Stimulated activated CD4-positive, alpha-beta T cell treated with anti-CD3 and anti-CD28 coated beads, Interleukin-12 subunit alpha, Interleukin-12 subunit beta, amount 100 ng/mL, for 24 hours (primary cell): ENCODE results near the gene PSMB11.
A peak's percentile ranks its signal among the peaks of the same experiment; 100 is the strongest.
"Not testable (repeated sequence)": the region's sequence is repeated elsewhere in the genome, so short reads cannot be mapped to it uniquely, and the experiment has no call there.

ENCODE experiments used
- DNase-seq, 2 experiments: peaks; one replicate each; pipeline ENCODE4 v3.0.0-alpha.2; 2020; ENCODE audit warnings: low read depth in 2 of 2

PSMB11 gene, protein sequence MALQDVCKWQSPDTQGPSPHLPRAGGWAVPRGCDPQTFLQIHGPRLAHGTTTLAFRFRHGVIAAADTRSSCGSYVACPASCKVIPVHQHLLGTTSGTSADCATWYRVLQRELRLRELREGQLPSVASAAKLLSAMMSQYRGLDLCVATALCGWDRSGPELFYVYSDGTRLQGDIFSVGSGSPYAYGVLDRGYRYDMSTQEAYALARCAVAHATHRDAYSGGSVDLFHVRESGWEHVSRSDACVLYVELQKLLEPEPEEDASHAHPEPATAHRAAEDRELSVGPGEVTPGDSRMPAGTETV

DNA sequence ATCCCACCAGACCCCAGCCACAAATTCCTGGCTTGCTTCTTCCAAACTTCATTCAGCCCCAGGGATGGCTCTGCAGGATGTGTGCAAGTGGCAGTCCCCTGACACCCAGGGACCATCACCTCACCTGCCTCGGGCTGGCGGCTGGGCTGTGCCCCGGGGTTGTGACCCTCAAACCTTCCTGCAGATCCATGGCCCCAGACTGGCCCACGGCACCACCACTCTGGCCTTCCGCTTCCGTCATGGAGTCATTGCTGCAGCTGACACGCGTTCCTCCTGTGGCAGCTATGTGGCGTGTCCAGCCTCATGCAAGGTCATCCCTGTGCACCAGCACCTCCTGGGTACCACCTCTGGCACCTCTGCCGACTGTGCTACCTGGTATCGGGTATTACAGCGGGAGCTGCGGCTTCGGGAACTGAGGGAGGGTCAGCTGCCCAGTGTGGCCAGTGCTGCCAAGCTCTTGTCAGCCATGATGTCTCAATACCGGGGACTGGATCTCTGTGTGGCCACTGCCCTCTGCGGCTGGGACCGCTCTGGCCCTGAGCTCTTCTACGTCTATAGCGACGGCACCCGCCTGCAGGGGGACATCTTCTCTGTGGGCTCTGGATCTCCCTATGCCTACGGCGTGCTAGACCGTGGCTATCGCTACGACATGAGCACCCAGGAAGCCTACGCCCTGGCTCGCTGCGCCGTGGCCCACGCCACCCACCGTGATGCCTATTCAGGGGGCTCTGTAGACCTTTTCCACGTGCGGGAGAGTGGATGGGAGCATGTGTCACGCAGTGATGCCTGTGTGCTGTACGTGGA lies at the start of gene PSMB11:
Gene PSMB11, plus strand, starts transcription at position 51 of the 804 bp plus-strand sequence. Its CDS starts 14 bp downstream, at position 65.
- no peak for DNase-seq

- DNase-seq = no peak
These were observed 48.5 kb upstream of the PSMB11 start for GRCh38 chr14:22993517-22993916.

DNA sequence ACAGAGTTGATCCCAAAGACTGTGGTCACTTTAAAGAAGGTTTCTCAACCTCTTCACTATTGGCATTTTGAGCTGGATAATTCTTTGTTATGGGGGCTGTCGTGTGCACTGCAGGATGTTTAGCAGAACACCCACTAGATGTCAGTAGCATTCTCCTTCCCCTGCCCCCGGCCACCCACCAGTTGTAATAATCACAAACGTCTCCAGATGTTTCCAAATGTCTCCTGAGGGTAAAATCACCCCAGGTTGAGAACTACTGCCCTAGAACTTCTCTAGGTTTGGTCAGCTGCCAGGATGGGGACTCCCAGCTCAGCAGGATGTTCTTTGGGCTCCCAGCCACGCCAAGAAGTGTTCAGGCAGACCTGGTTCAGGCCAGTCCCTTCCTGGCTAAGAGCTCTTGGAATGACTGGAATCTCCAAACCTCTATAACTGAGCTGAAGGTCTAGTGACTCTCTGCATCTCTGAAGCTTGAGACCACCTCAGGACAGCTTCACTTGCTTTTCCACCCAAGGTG lies 47.2 kb upstream of the PSMB11 start:
- DNase-seq = no peak

DNA sequence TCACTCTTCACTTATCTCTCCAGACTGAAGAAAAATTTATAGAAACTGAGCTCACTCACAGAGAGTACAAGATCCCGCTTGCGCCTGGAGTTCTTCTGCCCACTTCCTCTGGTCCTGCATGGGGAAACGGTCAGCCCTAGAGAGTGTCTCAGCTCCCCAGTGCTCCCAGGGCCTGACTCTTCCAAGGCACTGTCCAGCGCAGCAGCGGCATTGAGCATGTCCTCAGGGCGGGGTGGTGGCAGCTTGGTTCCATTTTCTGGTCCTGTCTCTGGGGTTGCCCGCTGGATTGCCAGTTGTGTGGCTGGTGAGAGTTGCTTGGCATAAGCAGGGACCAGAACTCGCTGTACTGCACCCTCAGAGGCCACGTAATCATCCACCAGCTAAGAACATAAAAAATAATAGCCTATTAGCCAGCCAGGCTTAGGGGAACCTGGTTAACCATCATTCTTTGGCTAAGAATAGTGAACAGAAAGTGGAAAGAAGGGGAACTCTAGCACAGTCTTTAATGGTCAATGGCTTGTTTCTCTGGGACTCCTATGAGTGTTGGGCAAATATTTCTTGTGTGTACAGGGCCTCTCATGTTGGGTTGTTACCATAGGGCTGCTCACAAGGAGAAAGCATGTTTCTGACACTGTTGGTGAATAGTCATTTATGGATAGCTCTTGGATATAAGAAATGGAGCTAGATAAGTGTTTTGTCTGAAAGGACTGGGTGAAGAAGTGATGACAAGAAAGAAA lies 46.0 kb upstream of the PSMB11 start:
- no peak for DNase-seq

DNA sequence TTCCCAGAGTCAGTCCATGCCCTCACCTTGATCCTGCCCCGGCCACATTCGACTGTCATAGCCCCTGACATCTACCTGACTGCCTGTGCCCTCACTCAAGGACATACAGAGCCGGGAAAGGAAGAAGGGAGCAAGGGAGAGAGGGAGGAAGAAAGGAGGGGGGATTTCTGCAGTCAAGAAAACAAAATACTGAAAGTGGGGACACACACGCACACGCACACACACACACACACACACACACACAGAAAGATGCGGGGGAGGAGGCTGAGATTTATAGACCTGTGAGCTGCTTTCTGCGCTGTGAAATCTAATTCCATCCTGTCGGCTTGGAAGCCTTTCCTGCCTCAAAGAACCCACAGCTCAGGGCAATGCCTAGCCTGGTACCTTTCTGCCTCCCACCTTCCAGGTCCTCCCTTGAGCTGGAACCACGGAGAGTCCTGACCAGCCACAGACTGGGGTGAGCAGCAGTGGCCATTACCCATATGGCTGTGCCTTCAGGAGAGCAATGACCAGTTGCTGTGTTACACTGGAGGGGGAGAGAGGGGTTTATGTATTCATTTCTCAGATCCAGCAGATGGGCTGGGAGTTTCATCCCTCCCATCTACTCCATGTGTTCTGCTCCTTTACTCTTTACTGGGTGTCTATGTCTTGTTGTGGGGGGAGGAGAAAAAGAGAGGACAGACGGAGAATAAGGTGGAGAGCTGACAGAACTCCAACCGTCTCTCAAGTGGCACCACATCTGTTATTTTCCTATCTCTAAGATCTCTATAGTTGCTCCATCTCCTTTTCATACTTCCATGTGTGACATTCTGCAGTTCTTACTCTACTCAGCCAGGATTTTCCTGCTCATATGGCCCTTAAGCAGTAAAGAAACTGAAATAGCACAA lies 45.0 kb upstream of the PSMB11 start:
- no peak for DNase-seq

- no peak for DNase-seq
These were observed 44.2 kb upstream of the PSMB11 start for GRCh38 chr14:22997676-22998323.

DNA sequence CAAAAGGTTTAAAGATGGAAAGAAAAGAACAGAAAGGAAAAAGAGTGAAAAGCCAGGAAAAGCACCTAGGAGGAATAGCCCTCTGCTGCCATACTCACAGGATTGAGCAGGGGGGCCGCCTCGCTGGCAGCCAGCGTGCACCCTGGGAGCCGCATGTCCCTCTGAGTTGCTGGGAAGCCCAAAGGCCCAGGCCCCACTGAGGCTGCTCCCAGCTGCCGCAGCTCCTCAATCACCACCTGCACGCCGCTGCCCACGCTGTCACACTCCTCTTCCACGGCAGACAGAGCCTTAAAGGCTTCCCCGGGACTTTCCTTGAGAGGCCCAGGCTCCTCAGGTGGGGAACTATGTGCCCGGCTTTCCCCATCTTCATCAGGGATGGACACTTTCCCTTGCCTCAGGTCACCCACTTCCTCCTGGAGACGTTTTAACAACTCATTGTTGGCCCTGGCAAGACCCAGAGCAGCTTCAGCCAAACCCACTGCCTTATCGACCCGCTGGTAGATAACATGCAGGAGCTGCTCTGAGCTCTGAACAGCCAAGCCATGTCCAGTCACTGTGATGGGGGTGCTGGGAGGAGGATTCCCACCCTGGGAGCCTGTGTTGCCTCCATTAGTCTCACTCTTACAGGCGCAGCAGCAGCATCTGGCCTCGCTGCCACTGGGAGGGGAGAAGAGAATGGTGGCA lies 43.5 kb upstream of the PSMB11 start:
- DNase-seq = no peak

GRCh38 chr14:23000860-23001259 lies 41.2 kb upstream of the PSMB11 start:
- DNase-seq = no peak

GRCh38 chr14:23002592-23002991 lies 39.4 kb upstream of the PSMB11 start:
- DNase-seq = no peak

- not testable (repeated sequence) for DNase-seq
These were observed 37.7 kb upstream of the PSMB11 start for GRCh38 chr14:23004274-23004673.

- no peak for DNase-seq
These were observed 36.4 kb upstream of the PSMB11 start for GRCh38 chr14:23005451-23006187.

GRCh38 chr14:23006188-23006534 lies 35.9 kb upstream of the PSMB11 start:
- no peak for DNase-seq

- DNase-seq = peak; percentile 95
These were observed 35.2 kb upstream of the PSMB11 start for GRCh38 chr14:23006544-23007419.

DNA sequence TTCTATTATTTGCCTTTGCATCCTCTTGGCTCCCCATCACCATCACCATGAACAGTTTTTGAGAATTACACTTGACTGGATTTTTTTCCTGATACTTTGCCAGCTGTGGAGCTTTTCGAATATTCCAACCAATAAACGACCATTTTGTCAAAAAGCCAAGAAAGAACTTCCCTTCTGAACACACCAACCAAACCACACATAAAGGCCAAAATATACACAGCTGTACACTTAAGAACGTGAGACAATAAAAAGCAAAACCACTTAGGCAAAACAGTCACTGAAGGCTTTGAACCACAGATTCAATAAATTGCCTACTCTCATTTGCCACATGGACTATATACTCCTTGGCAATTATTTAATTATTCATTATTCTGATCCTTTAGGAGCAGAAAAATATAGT lies 33.2 kb upstream of the PSMB11 start:
- DNase-seq = no peak

- no peak for DNase-seq
These were observed 32.5 kb upstream of the PSMB11 start for GRCh38 chr14:23009483-23009938.

- peak; percentile 50 to 81 for DNase-seq
These were observed 31.9 kb upstream of the PSMB11 start, which contains the start of gene C14orf93 for GRCh38 chr14:23009939-23010726. C14orf93 (minus strand) TSS chr14:23010143; CDS start chr14:22999023, 11,120 bp downstream.

- no peak for DNase-seq
These were observed 28.8 kb upstream of the PSMB11 start for GRCh38 chr14:23013054-23013748.
